GM12873 (cell line): Measurements from ENCODE around the gene BANK1.

Experiments used
- TF ChIP-seq, protein P1 (sequence below): IDR thresholded peaks from 2 replicates; pipeline ENCODE4 v1.5.1; 2012; ENCODE audit warnings: low read depth, mild to moderate bottlenecking, moderate library complexity, low read length, control low read depth; ENCODE audit not compliant: insufficient read depth; ENCODE audit errors: missing control alignments

Gene BANK1

DNA sequence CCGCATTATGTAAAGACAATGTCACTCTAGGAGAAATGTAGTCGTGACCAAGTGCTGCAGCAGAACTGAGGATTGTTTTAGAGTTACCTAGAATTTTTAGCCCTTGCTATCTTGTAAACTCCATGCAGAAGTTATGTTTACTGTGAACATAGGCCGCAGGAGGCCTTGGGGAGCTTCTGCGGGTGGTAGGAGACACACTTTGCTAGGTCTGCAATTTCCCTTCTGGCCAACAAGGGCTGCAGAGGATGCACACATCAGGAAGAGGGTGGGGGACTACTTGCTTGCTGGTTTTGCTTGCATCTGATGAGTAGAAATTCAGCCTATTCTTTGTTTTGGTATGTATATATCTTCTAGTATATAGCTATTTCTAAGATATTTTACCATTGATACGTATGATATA is 23.1 kb downstream of the BANK1 start:
- TF ChIP-seq, protein P1, sequence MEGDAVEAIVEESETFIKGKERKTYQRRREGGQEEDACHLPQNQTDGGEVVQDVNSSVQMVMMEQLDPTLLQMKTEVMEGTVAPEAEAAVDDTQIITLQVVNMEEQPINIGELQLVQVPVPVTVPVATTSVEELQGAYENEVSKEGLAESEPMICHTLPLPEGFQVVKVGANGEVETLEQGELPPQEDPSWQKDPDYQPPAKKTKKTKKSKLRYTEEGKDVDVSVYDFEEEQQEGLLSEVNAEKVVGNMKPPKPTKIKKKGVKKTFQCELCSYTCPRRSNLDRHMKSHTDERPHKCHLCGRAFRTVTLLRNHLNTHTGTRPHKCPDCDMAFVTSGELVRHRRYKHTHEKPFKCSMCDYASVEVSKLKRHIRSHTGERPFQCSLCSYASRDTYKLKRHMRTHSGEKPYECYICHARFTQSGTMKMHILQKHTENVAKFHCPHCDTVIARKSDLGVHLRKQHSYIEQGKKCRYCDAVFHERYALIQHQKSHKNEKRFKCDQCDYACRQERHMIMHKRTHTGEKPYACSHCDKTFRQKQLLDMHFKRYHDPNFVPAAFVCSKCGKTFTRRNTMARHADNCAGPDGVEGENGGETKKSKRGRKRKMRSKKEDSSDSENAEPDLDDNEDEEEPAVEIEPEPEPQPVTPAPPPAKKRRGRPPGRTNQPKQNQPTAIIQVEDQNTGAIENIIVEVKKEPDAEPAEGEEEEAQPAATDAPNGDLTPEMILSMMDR: no peak

DNA sequence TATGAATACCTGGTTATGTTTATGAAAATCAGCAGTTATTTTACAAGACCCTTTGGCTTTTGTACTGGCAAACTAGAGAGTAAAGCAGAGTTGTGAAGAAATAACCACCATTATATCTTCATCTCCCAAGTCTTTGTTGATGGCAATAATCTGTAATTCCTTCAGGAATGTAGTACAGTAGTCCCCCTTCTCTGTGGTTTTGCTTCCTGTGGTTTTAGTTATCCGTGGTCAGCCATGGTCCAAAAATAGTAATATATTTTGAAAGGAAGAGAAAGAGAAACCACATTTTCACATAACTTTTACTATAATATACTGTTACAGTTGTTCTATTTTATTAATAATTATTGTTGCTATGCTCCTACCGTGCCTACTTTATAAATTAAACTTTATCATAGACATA is 27.8 kb downstream of the BANK1 start:
- TF ChIP-seq, protein P1: no peak

DNA sequence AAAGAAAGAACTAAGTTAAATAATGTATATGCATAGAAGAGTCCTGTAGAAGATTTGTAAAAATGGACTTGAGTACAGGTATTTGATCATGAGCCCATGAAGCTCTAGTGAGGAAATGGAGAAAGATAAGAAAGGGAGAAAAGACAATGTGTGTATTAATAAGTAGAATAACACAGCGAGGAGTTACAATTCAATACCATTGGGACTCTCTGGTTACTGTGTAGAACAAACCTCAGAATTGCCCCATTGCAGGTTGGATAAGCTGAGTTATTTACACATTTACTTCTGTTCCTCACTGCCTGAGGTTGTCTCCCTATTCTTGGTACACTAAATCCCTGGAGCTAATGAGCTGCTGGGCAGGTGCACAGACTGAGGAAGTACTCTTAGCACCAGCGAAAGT is 33.3 kb downstream of the BANK1 start:
- TF ChIP-seq, protein P1: no peak

DNA sequence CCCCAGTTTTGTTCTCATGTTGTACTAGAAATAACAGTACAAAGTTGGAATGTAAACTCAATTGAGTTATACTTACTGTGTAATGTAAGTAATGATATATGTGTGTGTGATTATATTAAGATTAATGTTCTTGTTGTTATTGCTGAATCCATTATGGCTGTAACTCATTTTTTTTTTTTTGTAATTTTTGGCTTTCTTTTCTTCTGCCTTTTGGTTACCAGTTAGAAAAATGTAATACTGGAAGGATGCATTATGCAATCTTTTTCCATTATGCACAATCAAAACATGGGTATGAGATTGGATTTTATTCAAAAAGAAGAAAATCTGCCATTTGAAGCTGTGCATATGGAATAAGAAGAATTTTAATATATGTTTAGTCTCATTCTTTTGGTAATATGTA is 34.0 kb downstream of the BANK1 start:
- TF ChIP-seq, protein P1: no peak

DNA sequence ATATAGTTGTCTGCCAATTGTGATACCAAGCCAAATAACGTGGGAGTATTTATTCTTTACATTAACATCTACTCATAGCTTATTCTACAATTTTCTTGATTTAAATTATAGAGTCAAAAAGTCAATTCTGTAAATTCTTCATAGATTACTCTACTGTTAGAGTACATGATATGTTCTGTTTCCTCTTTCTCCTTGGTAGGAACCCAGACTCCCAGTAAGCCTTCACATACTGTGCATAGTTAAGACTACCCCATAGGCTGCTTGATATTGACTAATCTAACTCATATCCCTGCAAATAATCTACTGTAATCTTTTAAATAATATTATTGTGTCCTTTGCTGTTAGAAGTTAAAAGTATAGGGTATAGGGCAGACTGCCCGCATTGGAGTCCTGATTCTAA is 35.4 kb downstream of the BANK1 start:
- TF ChIP-seq, protein P1: no peak

DNA sequence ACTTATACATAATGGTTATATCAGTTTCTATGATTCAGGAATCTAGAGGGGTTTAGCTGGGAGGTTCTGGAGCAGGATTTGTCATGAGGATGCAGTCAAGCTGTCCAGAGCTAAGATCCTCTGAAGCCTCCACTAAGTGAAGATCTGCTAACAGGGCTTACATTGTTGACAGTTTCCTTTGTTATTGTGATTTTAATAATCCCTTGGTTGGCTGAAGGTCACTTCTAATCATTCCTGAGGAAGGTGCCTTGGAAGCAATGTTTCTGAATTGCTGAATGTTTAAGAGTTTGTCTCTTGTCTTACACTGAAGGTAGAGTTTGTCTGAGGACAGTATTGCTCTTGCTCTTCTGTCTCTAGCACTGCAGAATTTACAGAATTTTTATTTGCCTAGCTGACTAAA is 41.3 kb downstream of the BANK1 start:
- TF ChIP-seq, protein P1: no peak

DNA sequence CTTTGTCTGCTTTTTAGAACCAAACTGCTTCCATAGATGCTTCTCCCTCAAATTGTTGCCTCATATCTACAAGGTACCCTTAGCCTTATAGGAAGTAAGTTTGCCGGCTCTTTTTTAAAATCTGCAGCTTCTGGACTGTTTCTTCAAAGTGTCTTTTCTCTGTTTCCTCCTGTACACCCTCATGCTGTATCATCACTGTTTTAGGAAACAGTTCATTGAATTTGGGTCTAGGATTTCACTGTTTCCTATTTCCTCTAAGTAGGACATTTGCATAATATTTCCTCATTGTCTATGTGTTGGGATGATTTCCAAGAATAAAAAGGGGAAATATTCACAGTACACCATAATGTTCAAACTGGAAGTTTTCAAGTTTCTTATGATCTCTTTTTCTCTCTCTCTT is 43.0 kb downstream of the BANK1 start:
- TF ChIP-seq, protein P1: no peak
